GM23338 (cell line): Measurements from ENCODE around the gene DMRTC2. TPM values are rescaled to one million over a fixed set of nuclear protein-coding genes. Genes with fewer than 3 reads are reported as not detected.

Experiments used
- ATAC-seq: fragments of 200-7000 bp; cut with Tn5 transposase; 3 replicates; pipeline ENCODE4 v1.9.1; 2020
- DNase-seq: peaks from one replicate; pipeline ENCODE4 v3.0.0-alpha.2; 2015; ENCODE audit warnings: low spot score
- H2AFZ ChIP-seq: fragments of 200-600 bp; sonication (generic); 2 replicates; pipeline ENCODE4 v1.8.0; 2016; ENCODE audit warnings: antibody characterized with exemption, mild to moderate bottlenecking, moderate library complexity
- H3F3A ChIP-seq: fragments of 200-600 bp; sonication (generic); replicated peaks from 2 replicates; pipeline ENCODE4 v1.8.0; 2017; ENCODE audit warnings: antibody characterized with exemption, mixed run types, low read depth
- H3K27ac ChIP-seq: fragments of 200-600 bp; sonication (generic); 2 replicates; pipeline ENCODE4 v1.6.1; 2016; ENCODE audit warnings: low read depth
- H3K27me3 ChIP-seq: fragments of 200-600 bp; sonication (generic); 2 replicates; pipeline ENCODE4 v1.8.0; 2016; ENCODE audit warnings: mild to moderate bottlenecking, mixed run types, moderate library complexity; ENCODE audit not compliant: insufficient read depth
- H3K36me3 ChIP-seq: fragments of 200-600 bp; sonication (generic); 2 replicates; pipeline ENCODE4 v1.8.0; 2016; ENCODE audit warnings: mild to moderate bottlenecking; ENCODE audit not compliant: insufficient read depth
- H3K4me1 ChIP-seq: fragments of 200-600 bp; sonication (generic); 2 replicates; pipeline ENCODE4 v1.8.0; 2016; ENCODE audit warnings: mild to moderate bottlenecking, moderate library complexity; ENCODE audit not compliant: insufficient read depth
- H3K4me2 ChIP-seq: fragments of 200-600 bp; sonication (generic); 2 replicates; pipeline ENCODE4 v1.7.1; 2017; ENCODE audit warnings: mixed run types
- H3K4me3 ChIP-seq: fragments of 200-600 bp; sonication (generic); 2 replicates; pipeline ENCODE4 v1.6.1; 2016; ENCODE audit warnings: mixed run types
- H3K79me2 ChIP-seq: fragments of 200-600 bp; sonication (generic); replicated peaks from 2 replicates; pipeline ENCODE4 v1.8.0; 2017; ENCODE audit warnings: mild to moderate bottlenecking; ENCODE audit not compliant: insufficient read depth
- H3K9me2 ChIP-seq: fragments of 200-600 bp; sonication (generic); 2 replicates; pipeline ENCODE4 v1.8.0; 2017; ENCODE audit not compliant: insufficient read depth
- H4K20me1 ChIP-seq: fragments of 200-600 bp; sonication (generic); replicated peaks from 2 replicates; pipeline ENCODE4 v1.8.0; 2017; ENCODE audit warnings: mild to moderate bottlenecking; ENCODE audit not compliant: insufficient read depth
- H3K27ac Mint-ChIP-seq: 2 replicates; pipeline ENCODE4 v1.8.0; 2020; ENCODE audit warnings: inconsistent platforms, mild to moderate bottlenecking, moderate library complexity, mixed read lengths
- H3K27me3 Mint-ChIP-seq: 3 replicates; pipeline ENCODE4 v1.8.0; 2022; ENCODE audit warnings: low read depth, mild to moderate bottlenecking, moderate library complexity, mixed read lengths, inconsistent platforms; ENCODE audit not compliant: insufficient read depth, poor library complexity
- H3K36me3 Mint-ChIP-seq: 3 replicates; pipeline ENCODE4 v1.8.0; 2021; ENCODE audit warnings: low read depth, mild to moderate bottlenecking, inconsistent platforms, moderate library complexity, mixed read lengths
- H3K4me1 Mint-ChIP-seq: 3 replicates; pipeline ENCODE4 v1.8.0; 2020; ENCODE audit warnings: mild to moderate bottlenecking, inconsistent platforms, mixed read lengths
- H3K4me3 Mint-ChIP-seq: 3 replicates; pipeline ENCODE4 v1.8.0; 2021; ENCODE audit warnings: moderate library complexity, mild to moderate bottlenecking, inconsistent platforms, mixed read lengths
- H3K9me3 Mint-ChIP-seq: 3 replicates; pipeline ENCODE4 v1.8.0; 2020; ENCODE audit warnings: moderate library complexity, mild to moderate bottlenecking, inconsistent platforms, mixed read lengths
- CREB1 ChIP-seq: fragments of 250-450 bp; sonication (Bioruptor Pico); IDR thresholded peaks from 2 replicates; pipeline ENCODE4 v1.5.0; 2020; ENCODE audit warnings: low read depth, mild to moderate bottlenecking, moderate library complexity
- CTCF ChIP-seq, 2 experiments: fragments of 200-600 bp in 1 of 2; sonication (generic) in 1 of 2; conservative IDR thresholded peaks; 2 replicates each; pipeline versions ENCODE4 v1.5.1 to v1.6.1; 2016 to 2017; ENCODE audit warnings: antibody characterized with exemption in 2 of 2, low read depth in 2 of 2, mild to moderate bottlenecking in 2 of 2, moderate library complexity in 1 of 2
- ETS1 ChIP-seq: IDR thresholded peaks from 2 replicates; pipeline ENCODE4 v1.6.1; 2016; ENCODE audit warnings: antibody characterized with exemption
- EZH2 ChIP-seq: fragments of 200-600 bp; sonication (generic); IDR thresholded peaks from one replicate; pipeline ENCODE4 v1.8.0; 2017; ENCODE audit warnings: antibody characterized with exemption, mild to moderate bottlenecking, low read depth; ENCODE audit not compliant: unreplicated experiment
- EZH2phosphoT487 ChIP-seq: fragments of 200-600 bp; sonication (generic); IDR thresholded peaks from one replicate; pipeline ENCODE4 v1.8.1; 2018; ENCODE audit warnings: antibody characterized with exemption; ENCODE audit not compliant: unreplicated experiment
- JUNB ChIP-seq: IDR thresholded peaks from one replicate; pipeline ENCODE4 v1.6.1; 2016; ENCODE audit warnings: antibody characterized with exemption; ENCODE audit not compliant: unreplicated experiment
- NANOG ChIP-seq: IDR thresholded peaks from 2 replicates; pipeline ENCODE4 v1.6.1; 2016; ENCODE audit warnings: antibody characterized with exemption, borderline replicate concordance
- POLR2AphosphoS5 ChIP-seq: IDR thresholded peaks from 2 replicates; pipeline ENCODE4 v1.6.1; 2016; ENCODE audit warnings: antibody characterized with exemption, low read depth
- REST ChIP-seq: IDR thresholded peaks from one replicate; pipeline ENCODE4 v1.6.1; 2018; ENCODE audit warnings: antibody characterized with exemption; ENCODE audit not compliant: unreplicated experiment
- ZNF114 ChIP-seq: fragments of 250-450 bp; sonication (Bioruptor Pico); IDR thresholded peaks from 2 replicates; pipeline ENCODE4 v1.5.0; 2020; ENCODE audit warnings: mild to moderate bottlenecking, moderate library complexity
- ZNF331 ChIP-seq: fragments of 250-450 bp; sonication (Bioruptor Pico); IDR thresholded peaks from 2 replicates; pipeline ENCODE4 v1.5.0; 2020; ENCODE audit warnings: low read depth, mild to moderate bottlenecking, moderate library complexity
- polyA plus RNA-seq: library from polyadenylated mRNA; unstranded; fragments of >200 nt; fragmentation: Nextera tagmentation; extraction: Ambion mirVana; gene quantifications from 2 replicates; pipeline ENCODE4 v1.2.1, GENCODE V29; 2016
- total RNA-seq: library from RNA; depleted of rRNA; stranded (reverse); fragments of >200 nt; shearing (Covaris generic); gene quantifications from 2 replicates; pipeline ENCODE4 v1.2.3, GENCODE V29; 2014

The DMRTC2 gene
- total and polyA plus RNA-seq, 2 experiments from 2014 or later = 0.21 TPM; not detected in 1

GRCh38 chr19:41859618-41860418, 15.0 kb downstream of the DMRTC2 start, which contains the start of gene RPS19:
RPS19 (plus strand) TSS chr19:41860255; CDS start chr19:41860775, 520 bp downstream.
- DNase-seq (peak; percentile 99), ATAC-seq (peak; percentile 81)
- H3K36me3 Mint-ChIP-seq = peaks cover 45% of the 10 kb centered on the region
- Histone ChIP-seq H3K4me1 (peaks cover 36% of the 10 kb centered on the region), H3K27me3 (no peaks in the 10 kb centered on the region), H3K4me3 (peak within 1 kb of the TSS; percentile 69), H2AFZ (peak within 1 kb of the TSS; percentile 67; the same call in 1 of the 2 replicates), H3K79me2 (peaks cover 46% of the 10 kb centered on the region), H3F3A (peaks cover 41% of the 10 kb centered on the region), H3K4me2 (peak within 1 kb of the TSS; percentile 99), H3K9me2 (no peaks in the 10 kb centered on the region), H3K27ac (peak within 1 kb of the TSS; percentile 98), H4K20me1 (peaks cover 36% of the 10 kb centered on the region), H3K36me3 (peaks cover 41% of the 10 kb centered on the region)
- peak; percentile 94 for TF ChIP-seq ETS1
- no peak for TF ChIP-seq REST
- no peak for TF ChIP-seq EZH2
- TF ChIP-seq POLR2AphosphoS5 = peak; percentile 92
- TF ChIP-seq CREB1 (CRISPR knock-in tag) = peak; percentile 79
- TF ChIP-seq ZNF114 = peak; percentile 77; the same call in 1 of the 2 replicates
- no peak for TF ChIP-seq EZH2phosphoT487
- no peak for TF ChIP-seq NANOG
- TF ChIP-seq CTCF (conservative IDR thresholded peaks at IDR 0.05; ENCODE audit: low read depth in 2 of 2) = peak; percentile 30 to 45; a peak in 2 of 4 replicates
- no peak for TF ChIP-seq ZNF331 (CRISPR knock-in tag)
- TF ChIP-seq JUNB = no peak
- peaks cover 27% of the 10 kb centered on the region for H3K27me3 Mint-ChIP-seq
- peak within 1 kb of the TSS; percentile 85 for H3K4me3 Mint-ChIP-seq
- H3K4me1 Mint-ChIP-seq = peaks cover 39% of the 10 kb centered on the region
- H3K27ac Mint-ChIP-seq = peak within 1 kb of the TSS; percentile 99
- H3K9me3 Mint-ChIP-seq = peaks cover 3% of the 10 kb centered on the region; the same call in 1 of the 3 replicates
